DOHH2 (cell line): ENCODE results near the gene AOC3.

Experiments
- CTCF ChIP-seq: fragments of 200-600 bp; sonication (generic); IDR thresholded peaks from one replicate; pipeline ENCODE4 v1.5.1; 2014; ENCODE audit warnings: antibody characterized with exemption, mild to moderate bottlenecking, low read depth, low read length; ENCODE audit not compliant: poor library complexity, severe bottlenecking
- EZH2phosphoT487 ChIP-seq: fragments of 200-600 bp; sonication (generic); IDR thresholded peaks from 2 replicates; pipeline ENCODE4 v1.6.1; 2017; ENCODE audit warnings: borderline replicate concordance, mild to moderate bottlenecking, antibody characterized with exemption, low read length, moderate library complexity, mixed read lengths

- TF ChIP-seq CTCF (no peak), EZH2phosphoT487 (no peak)
These were observed 44.8 kb upstream of the AOC3 start for GRCh38 chr17:42806249-42806648.
